HG03460 (cell line): ENCODE results near the gene LYRM1.

Source experiments
- ATAC-seq: cut with Tn5 transposase; IDR thresholded peaks from one replicate; pipeline ENCODE4 v1.9.1; 2021; ENCODE audit not compliant: unreplicated experiment

Gene LYRM1

DNA sequence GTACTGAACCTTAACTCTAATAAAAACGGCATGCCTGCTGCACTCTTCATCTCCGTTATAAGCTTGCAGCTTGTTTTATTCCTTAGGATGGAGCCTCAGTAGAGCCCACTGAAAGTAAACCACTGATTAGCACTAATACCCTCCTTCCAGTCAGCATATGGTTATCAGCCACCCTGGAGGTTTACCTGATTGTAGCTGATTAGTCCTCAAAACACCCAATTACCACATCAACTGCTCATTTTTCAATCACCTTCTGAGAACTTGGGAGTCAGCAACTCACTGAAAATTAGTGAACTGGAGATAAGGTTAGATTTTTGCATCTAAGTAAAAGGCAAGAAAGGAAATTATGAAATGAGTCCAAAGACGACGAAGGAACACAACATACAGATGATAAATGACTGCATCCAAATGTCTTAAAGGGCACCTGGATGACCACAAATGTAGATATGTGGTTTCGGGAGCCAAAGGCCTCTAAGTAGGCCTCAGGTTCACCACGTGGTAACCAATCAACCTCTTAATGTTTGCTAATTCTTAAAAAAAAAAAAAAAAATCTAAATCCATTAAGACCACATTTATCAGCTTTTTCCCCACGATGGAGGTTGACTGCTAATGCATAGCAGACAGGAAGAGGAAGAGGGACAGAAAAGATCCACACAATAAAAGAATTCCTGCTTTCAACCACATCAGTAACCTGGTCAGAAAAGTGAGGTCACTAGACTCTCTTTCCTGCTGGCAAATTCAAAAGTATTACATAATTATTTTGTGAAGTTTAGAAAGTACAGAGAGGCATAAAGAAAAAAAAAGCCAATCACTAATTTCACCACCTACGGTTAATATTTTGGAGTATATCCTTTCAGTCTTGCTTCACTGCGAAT lies 28.4 kb upstream of the LYRM1 start:
- ATAC-seq: no peak

DNA sequence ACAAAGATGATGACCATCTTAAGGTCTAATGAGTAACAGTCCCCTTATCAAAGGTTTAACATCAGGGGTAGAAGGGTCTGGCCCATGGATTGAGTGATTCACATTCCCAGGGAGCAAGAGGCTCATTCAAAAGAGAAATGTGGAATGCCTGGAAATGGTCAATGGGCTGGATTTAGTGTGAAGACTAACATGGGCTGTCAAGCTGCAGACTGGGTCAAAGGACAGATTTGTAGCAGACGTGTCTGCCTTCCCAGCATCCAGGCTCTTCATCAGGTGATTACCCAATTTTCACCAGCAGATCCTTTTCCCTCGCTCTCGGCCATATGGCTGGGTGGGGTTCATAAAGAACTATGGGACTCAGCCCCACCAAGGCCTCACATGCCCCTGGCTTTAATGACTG lies 27.2 kb upstream of the LYRM1 start:
- no peak for ATAC-seq

DNA sequence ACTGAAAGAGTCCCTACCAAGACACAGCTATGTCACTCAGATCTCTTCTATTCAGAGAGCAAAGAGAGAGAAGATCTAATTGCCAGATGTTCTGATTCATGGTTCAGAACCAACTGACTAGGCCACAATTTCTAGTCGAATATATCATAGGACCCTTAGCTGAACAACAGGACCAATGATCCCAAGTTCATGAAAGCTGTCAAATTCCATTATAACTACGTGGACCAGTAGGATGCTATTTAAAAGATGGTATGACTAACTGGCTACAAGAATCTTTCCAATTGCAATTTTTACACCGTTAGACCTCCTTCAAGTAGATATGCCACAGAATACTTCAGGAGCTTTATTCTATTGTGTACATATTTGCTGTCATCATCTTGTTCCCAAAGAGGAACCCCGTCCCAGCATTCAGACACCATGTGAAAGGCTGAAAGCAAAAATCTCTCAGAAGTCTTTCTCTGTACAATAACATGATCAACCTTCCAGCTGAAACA lies 26.4 kb upstream of the LYRM1 start:
- ATAC-seq: no peak

DNA sequence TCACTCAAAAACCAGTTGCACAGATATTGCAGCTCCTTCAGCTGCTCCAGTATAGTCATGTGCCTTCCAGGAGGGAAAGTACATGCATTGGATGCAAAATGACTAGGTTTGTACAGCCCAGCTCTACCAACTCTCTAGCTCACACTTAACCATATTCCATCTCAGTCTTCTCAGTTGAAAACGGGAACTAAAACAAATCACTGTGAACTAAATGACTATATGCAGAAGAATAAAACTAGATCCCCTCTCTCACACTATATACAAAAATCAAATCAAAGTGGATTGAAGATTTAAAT lies 25.3 kb upstream of the LYRM1 start:
- ATAC-seq: no peak

DNA sequence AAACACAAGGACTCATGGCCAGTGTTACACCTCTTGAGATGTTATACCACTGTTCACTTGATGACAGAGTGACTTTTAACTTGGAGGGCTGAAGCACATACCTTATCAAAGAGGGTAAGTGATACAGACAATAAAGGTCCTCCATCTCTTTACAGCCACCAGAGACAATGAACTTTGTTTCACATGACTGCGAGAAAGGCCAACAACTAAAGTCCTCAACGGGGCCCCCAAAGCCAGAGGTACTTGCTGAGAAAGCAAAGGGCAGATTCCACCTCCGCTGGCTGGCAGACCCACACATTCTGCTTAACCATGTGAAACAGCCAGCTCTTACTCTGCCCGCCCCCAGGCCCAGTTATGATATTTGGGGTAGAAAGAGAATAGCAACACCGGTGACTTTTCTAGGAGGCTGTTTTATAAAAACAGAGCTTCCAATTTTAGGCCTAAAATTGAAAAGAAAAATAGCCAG lies 21.9 kb upstream of the LYRM1 start:
- no peak for ATAC-seq

DNA sequence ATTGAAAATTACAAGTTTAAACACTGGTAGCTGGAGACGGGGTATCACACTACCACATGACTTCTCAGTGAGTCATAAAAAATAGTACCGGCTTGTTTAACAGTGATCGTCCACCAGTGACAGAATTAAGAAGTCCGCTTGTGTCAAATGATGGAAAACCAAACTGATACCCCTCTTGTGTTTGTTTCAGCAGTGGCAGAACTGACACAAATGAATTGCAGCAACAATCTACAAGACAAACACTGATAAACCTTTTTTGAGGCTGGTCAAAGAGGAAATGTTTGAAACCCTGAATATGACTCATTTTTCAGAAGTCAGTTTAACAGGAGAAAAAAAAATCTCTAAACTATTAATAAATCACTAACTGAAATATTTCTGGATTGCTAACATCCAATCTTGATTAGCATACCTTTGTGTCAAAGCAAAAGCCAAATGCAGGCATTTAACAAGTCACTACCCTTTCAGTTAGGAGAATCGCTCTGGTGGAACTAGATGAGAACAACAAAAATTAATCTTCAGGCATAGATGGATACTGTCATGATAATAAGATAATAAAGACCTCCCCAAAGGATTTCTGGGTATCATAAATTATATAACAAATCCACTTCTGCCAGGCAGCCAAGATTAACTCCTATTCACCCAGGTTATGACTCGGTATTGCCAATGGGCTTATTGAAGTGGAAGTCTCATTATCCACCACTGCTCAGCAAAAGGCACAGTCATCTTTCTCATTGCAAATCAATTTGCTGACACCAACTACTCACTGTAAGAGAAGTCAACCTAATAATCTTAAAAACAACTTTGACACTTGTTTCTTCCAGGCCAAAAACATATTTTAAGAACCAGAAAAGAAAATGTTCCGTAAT lies 21.2 kb upstream of the LYRM1 start:
- ATAC-seq: no peak

DNA sequence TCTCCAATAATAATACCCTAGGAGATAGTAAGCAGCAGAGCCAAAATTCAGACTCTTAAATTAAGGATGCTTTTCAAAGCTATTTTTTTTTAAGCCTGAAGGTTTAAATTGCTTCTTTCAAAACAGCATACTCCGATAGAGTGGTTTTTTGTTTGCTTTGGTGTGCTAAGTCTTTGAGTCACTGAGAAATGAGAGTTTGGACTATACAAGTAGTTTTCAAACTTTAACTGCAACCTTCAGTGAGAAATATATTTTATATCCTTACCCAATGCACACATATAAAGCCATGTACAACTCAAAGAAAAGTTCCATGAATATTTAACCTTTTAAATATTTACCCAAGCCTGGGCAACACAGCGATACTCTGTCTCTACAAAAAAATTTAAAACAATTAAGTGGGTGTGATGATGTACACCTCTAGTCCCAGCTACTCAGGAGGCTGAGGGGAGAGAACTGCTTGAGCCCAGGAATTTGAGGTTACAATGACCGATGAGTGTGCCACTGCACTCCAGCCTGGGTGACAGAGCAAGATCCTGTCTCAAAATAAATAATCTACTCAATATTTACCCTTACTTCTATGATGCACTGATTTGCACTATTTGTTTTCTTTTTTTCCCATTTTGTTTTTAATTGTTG lies 19.6 kb upstream of the LYRM1 start:
- ATAC-seq: no peak

DNA sequence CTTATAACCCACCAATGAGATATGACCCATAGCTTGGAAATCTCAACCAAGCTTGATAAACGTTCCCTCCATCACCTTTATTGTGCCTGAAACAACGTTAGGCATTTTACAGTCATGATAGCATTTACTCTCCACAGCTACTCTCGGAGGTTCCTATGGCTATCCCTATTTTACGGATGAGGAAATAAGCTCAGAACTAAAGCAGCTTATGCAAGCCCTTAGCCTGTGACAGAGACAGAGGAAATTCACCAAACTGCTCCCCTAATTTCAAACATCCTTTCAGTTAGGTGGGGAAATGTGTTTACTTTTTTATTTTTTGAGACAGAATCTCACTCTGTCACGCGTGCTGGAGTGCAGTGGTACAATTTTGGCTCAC lies 19.1 kb upstream of the LYRM1 start:
- no peak for ATAC-seq

DNA sequence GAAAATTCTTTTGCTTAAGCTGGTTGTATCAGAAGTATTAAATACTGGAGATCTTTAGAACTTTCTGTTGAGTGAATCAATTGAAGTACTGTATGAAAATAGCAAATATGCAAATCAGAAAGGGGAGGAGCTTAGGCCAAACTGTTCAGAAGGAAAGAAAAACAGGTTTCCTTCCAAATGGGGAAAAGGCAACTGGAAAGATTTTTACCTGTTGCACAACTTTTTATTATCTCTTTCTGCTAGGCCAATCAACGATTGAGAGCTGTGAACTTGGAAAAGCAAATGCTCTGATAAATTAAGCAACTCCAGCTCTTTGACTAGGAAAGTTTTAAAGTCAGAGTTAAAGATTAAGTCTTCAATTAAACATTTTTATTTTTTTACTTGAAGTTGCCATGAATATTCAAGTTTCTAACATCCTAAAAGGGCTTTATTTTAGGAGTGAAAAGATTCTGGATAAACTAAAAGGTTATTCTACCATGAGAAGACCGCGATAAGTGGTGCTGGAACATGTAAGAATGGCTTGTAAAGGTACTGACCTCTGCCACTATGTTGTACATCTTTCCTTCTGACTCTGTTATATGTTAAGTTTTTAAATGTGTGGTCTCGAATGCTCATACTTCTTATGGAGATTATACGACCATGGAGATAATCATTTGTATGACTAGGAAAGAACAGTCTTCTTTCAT lies 16.9 kb upstream of the LYRM1 start:
- ATAC-seq: no peak

DNA sequence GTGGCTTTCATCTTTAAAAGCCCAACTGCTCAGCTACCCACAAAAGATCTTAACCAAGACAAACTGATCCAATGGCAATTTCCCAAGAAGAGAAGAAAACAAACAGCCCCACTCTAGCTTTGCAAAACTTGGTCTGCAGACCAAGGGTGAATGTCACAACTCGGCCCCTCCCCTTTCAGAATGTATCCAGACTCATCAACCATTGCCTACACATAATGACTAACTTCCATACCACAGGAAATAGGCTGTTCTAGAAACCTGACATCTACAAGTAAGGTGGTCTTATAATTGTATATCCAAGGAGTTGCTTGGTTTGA lies 16.4 kb upstream of the LYRM1 start:
- ATAC-seq: no peak

DNA sequence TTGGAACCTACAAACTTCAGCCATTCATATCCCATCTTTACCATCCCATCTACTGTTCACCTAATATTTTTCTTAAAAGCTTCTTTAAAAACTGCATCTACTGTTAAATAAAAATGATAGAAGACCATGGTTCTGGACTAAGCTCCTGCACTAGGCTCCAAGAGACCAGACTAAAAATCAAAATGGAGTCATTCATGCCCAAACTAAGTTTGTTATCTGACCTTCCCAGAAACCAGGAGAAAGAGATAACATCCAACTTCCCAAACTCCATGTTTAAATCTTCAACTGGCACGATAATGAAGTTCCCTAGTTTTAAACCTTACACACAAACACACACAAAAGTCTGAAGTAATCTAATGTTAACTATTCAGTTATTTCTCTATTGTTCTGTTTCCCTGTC lies 14.3 kb upstream of the LYRM1 start:
- no peak for ATAC-seq

DNA sequence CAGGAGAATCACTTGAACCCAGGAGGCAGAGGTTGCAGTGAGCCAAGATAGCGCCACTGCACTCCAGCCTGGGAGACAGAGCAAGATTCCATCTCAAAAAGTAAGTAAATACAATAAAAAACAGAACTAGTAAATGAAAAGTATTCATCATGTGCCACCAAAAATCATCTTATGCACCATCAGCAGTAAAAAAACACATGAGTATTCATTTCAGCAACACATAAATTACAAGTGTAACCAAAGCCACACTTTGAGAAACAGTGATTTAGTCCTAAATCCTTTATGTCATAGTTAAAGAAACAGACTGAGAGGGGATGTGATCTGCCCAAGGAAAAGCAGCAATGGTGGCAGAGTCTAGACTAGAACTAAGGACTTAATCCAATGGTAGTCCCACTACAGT lies 13.4 kb upstream of the LYRM1 start:
- no peak for ATAC-seq

DNA sequence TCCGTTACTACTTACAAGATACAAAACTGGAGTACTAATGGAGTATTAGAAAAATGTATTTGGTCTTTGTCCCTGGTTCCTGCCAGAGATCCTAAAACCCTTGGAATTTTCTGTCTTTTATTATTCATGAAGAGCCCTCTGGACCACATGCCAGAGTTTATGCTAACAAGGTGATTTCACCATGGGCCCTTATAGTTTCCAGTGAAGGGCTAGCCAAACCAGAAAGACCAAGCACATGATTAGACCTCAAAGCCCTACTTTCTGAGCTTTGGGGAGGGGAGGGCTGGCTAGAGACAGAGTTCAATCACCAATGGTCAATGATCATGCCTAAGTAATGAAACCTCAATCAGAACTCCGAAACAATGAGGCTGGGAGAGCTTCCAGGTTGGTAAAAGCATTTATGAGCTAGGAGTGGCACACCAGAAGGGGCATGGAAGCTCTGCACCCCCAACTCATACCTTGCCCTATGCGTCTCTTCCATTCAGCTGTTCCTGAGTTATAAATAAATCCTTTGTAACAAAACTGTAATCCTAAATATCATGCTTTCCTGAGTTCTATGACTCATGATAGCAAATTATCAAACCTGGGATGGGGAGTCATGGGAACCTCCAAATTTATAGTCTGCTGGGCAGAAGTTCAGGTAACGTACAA lies 10.8 kb upstream of the LYRM1 start:
- no peak for ATAC-seq

DNA sequence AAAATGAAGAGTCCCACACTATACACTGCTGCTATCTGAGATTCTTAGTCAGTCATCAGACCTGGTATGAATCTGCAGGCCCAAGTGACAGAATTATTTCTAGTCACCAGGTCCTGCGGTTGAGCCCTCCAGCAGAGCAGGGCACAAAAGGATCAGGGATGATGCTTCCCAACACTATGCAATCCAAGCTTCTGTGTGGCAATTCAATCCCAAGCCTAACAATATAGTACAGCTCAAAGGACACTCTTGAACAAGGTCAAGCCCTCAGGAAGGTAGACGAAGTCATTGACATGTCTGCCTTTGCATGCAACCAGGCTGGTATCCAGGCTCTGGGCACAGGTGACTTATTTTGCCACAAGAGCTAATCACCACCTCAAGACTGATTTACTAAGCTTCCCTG lies 6.2 kb upstream of the LYRM1 start:
- no peak for ATAC-seq

DNA sequence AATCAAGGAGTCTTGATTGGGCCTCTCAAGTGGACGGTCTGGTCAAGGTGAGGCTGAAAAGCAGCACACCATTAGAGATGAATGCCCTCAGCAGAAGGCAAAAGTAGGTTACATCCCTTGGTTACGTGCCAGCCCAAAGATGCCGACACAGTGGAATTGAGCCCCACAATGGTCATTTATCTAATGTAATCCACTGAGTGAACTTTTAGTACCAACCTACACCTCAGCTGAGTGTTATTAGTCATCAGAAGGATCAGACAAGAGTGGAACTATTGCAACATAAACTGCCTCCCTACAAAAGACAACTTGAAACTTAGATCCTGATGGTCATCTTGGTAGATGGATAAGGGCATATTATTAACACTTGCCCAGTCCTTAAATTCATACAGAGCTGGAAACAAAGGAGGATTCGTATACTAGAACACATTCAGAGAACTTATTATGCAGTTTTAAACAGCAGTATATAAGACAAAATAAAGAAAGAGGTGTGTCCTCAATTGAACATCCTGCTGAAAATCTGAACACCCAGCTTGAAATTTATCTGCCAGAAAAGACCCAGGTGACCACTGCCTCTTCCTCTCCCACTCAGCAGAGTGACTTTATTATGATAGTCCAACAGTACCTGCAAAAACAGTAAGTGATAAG lies 3.2 kb upstream of the LYRM1 start:
- no peak for ATAC-seq

DNA sequence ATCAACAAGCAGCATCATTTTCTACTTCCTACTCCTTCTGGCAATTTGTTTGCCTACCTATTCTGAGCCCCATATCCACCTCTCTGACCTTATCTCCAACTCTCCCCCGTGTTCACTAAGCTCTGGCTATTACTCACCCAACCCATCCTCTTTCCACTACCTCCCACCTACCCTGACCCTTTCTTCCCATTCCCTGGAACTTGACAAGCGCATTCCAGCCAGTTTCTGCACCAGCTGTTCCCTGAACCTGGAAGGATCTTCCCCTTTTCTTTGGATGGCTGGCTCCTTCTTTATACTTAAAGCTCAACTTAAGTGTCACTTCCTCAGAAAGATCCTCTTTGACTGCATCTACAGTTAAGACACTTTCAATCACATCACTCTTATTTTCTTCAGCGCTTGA lies 2.6 kb upstream of the LYRM1 start:
- no peak for ATAC-seq

DNA sequence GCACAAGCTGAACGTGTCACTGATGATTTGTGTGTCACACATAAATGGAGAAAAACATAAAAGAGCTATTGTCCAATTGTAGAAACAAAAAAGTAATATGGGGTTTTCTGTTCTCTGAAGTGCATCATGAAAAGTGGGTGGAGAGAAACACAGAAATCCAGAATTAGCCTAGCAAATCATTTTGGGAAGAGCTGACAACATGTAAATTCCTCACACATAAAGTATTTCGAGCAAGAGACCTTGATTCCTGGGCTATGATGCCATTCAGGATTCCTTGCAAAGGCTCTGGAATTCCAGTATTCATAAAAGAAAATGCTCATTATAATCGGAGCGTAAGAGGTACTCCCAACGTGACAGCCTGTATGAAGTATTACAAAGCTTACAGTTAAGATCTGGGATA lies 1.5 kb upstream of the LYRM1 start:
- no peak for ATAC-seq

DNA sequence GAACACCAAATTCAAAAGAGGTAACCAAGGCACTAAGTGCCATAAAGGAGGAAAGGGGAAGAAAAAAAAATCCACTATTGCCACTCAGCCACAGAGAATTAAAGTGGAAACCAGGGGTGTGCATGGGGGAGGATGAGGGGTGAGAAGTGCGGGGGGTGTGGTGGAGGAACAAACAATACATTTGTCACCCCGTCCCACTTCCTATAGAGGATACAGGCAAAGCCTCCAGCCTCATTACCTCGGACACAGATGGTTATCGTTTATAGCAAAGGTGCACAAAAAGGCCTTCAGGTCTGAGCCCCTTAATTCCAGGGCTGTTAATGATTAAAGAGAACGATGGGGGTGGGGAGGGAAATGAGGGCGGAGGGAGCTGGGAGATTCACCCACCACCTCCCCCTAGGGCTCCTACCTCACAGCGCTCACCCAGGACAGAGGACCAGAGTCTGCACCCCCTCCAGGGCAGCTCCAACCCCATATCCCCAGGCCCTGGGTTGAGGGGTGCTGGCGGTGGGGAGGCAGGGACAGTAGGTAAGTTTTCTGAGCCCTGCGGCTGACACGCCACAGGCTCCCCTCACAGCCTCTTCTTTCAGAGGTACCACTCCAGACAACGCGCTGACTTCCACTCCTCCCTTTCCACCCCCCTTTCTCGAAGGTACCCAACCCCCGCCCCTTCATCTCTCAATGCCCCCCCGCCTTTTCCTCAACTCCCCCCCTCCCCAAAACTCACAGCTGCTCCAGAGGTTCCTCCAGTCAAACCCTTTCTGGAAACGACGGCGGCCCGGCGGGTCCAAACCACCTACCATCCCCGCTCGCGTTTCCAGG lies 883 bp upstream of the LYRM1 start:
- no peak for ATAC-seq

DNA sequence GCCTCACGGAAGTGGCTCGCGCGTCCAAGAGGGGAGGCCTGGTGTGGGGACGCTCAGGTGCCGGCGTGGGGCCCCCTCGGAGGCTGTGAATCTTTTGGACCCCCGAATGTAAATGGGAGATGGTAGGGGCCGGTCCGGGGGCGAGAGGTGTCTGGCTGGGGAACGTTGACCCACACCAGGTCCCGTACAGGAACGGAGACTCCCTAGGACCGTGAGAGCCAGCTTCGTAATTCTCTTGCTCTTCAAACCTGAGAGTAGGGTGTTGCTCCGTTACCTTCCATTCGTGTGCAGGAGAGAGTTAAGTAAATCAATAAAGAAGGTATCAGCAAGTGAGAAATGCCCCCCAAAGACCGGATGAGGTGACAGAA lies 481 bp downstream of the LYRM1 start:
- ATAC-seq: peak; percentile 1
